K562 (cell line): ENCODE measurements around the gene ARID4B. TPM values are rescaled to one million over a fixed set of nuclear protein-coding genes. Genes with fewer than 3 reads are reported as not detected.

ENCODE experiments used
- CC2D1A ChIP-seq: fragments of 450-650 bp; IDR thresholded peaks from 2 replicates; pipeline ENCODE4 v1.6.1; 2017; ENCODE audit warnings: mild to moderate bottlenecking
- CEBPB ChIP-seq: fragments of 450-650 bp; IDR thresholded peaks from 2 replicates; pipeline ENCODE4 v1.6.1; 2016; ENCODE audit warnings: missing genetic modification characterization, missing compliant biosample characterization
- CREB5 ChIP-seq: fragments of 250-450 bp; sonication (Bioruptor Pico); IDR thresholded peaks from 2 replicates; pipeline ENCODE4 v1.5.0; 2020; ENCODE audit warnings: mild to moderate bottlenecking
- CTCF ChIP-seq, 3 experiments: IDR thresholded peaks in 2 of 3; conservative IDR thresholded peaks in 1 of 3; 2 replicates each; pipeline ENCODE4 v1.5.1; 2011 to 2012; ENCODE audit warnings: low read length in 3 of 3, mild to moderate bottlenecking in 3 of 3, control low read depth in 2 of 3, improper control_type of control experiment in 1 of 3, inconsistent platforms in 1 of 3, low read depth in 1 of 3, mixed read lengths in 1 of 3, moderate library complexity in 1 of 3; ENCODE audit not compliant: insufficient read depth in 2 of 3
- DEAF1 ChIP-seq: fragments of 450-650 bp; formaldehyde crosslinking; IDR thresholded peaks from 2 replicates; pipeline ENCODE4 v1.4.0; 2020; ENCODE audit warnings: mild to moderate bottlenecking, moderate library complexity
- E2F6 ChIP-seq, 2 experiments: IDR thresholded peaks; 2 replicates each; pipeline ENCODE4 v1.6.1; 2011; ENCODE audit warnings: borderline replicate concordance in 1 of 2, control low read depth in 1 of 2, low read depth in 1 of 2, low read length in 1 of 2, mild to moderate bottlenecking in 1 of 2, mixed read lengths in 1 of 2, moderate library complexity in 1 of 2; ENCODE audit not compliant: insufficient read depth in 1 of 2, insufficient read length in 1 of 2, poor library complexity in 1 of 2, severe bottlenecking in 1 of 2; ENCODE audit errors: extremely low read depth in 1 of 2
- ETV6 ChIP-seq, 3 experiments: fragments of 150-350 bp in 1 of 3; sonication (generic) in 1 of 3; formaldehyde crosslinking in 1 of 3; IDR thresholded peaks; 2 replicates each; pipeline versions ENCODE4 v1.6.1 to v1.8.0; 2014 to 2022; ENCODE audit warnings: borderline replicate concordance in 2 of 3, low read depth in 2 of 3, antibody characterized with exemption in 1 of 3, low read length in 1 of 3, mild to moderate bottlenecking in 1 of 3, missing genetic modification reagents in 1 of 3
- ILF3 ChIP-seq: fragments of 450-650 bp; IDR thresholded peaks from 2 replicates; pipeline ENCODE4 v1.6.1; 2018; ENCODE audit warnings: antibody characterized with exemption, mild to moderate bottlenecking, moderate library complexity, borderline replicate concordance
- KLF16 ChIP-seq: IDR thresholded peaks from 2 replicates; pipeline ENCODE4 v1.6.1; 2016; ENCODE audit warnings: antibody characterized with exemption
- MAFF ChIP-seq: IDR thresholded peaks from 2 replicates; pipeline ENCODE4 v1.6.1; 2012; ENCODE audit warnings: low read length, improper control_type of control experiment
- MAFK ChIP-seq: IDR thresholded peaks from 2 replicates; pipeline ENCODE4 v1.6.1; 2011; ENCODE audit warnings: low read length, improper control_type of control experiment
- MAZ ChIP-seq, 2 experiments: fragments of 450-650 bp in 1 of 2; sonication (generic) in 1 of 2; formaldehyde crosslinking; IDR thresholded peaks in 1 of 2; conservative IDR thresholded peaks in 1 of 2; 2 replicates each; pipeline versions ENCODE4 v1.4.0 to v1.5.0; 2020; ENCODE audit warnings: mild to moderate bottlenecking in 1 of 2, missing genetic modification reagents in 1 of 2
- SP2 ChIP-seq: IDR thresholded peaks from 2 replicates; pipeline ENCODE4 v1.6.1; 2011; ENCODE audit warnings: mild to moderate bottlenecking, low read depth, low read length, moderate library complexity; ENCODE audit not compliant: poor library complexity, severe bottlenecking; ENCODE audit errors: extremely low read depth
- TBL1XR1 ChIP-seq, 2 experiments: IDR thresholded peaks; 2 replicates each; pipeline ENCODE4 v1.6.1; 2012; ENCODE audit warnings: improper control_type of control experiment in 2 of 2, low read length in 2 of 2, mild to moderate bottlenecking in 1 of 2
- TFAP4 ChIP-seq: sonication (generic); formaldehyde crosslinking; IDR thresholded peaks from 2 replicates; pipeline ENCODE4 v1.8.0; 2022; ENCODE audit warnings: missing genetic modification reagents, mild to moderate bottlenecking, moderate library complexity, borderline replicate concordance
- TSC22D4 ChIP-seq: fragments of 450-650 bp; IDR thresholded peaks from 2 replicates; pipeline ENCODE4 v1.6.1; 2016; ENCODE audit warnings: missing genetic modification characterization, missing biosample characterization, control low read depth
- ZEB2 ChIP-seq: fragments of 450-650 bp; IDR thresholded peaks from 2 replicates; pipeline ENCODE4 v1.6.1; 2016
- ZNF384 ChIP-seq: IDR thresholded peaks from 2 replicates; pipeline ENCODE4 v1.6.1; 2012; ENCODE audit warnings: low read depth, low read length, improper control_type of control experiment
- polyA plus RNA-seq, 8 experiments: library from polyadenylated mRNA; depleted of rRNA in 4 of 8; stranded (reverse) in 5 of 8; unstranded in 3 of 8; fragments of >200 nt; fragmentation: Nextera tagmentation in 2 of 8; fragmentation: Illumina TruSeq in 1 of 8; extraction: Ambion mirVana in 2 of 8; extraction: Trizol in 1 of 8; gene quantifications; 2 replicates each; pipeline versions ENCODE4 v1.2.1 to v1.2.3, GENCODE V29; 2011 to 2014; ENCODE audit warnings: inconsistent platforms in 1 of 8, missing spikeins in 1 of 8
- total RNA-seq, 7 experiments: library from RNA; depleted of rRNA in 6 of 7; stranded (reverse); fragments of >200 nt in 6 of 7; fragmentation: Illumina TruSeq in 2 of 7; extraction: Trizol in 2 of 7; gene quantifications; 2 replicates each; pipeline versions ENCODE4 v1.2.1 to v1.2.3, GENCODE V29; 2011 to 2021; ENCODE audit warnings: low replicate concordance in 1 of 7

ARID4B gene
- total and polyA plus RNA-seq, 9 of the 15 experiments (the other 6 are each of a cell fraction or from before 2014, with no cell fraction given), result 8.4 to 38.9 (median 18.5) TPM

- peak; percentile 92 to 96 (median 93) for TF ChIP-seq CTCF (IDR thresholded peaks at IDR 0.05 in 2 of 3, conservative IDR thresholded peaks at IDR 0.05 in 1 of 3; ENCODE audit: insufficient read depth in 2 of 3, low read depth in 1 of 3, low read length in 3 of 3)
- TF ChIP-seq ILF3, result peak; percentile 69; the same call in 1 of the 2 replicates
- TF ChIP-seq E2F6 (IDR thresholded peaks at IDR 0.05; ENCODE audit: borderline replicate concordance in 1 of 2, extremely low read depth in 1 of 2, insufficient read depth in 1 of 2, insufficient read length in 1 of 2, low read depth in 1 of 2, low read length in 1 of 2, poor library complexity in 1 of 2, severe bottlenecking in 1 of 2), result no peak
- TF ChIP-seq CREB5 (CRISPR knock-in tag), result no peak
- TF ChIP-seq ZEB2, result no peak
- no peak for TF ChIP-seq SP2
- TF ChIP-seq MAFK, result no peak
- peak; percentile 65; the same call in 1 of the 2 replicates for TF ChIP-seq CC2D1A
- TF ChIP-seq TSC22D4, result no peak
- peak in 1 of 2 experiments; percentile 38; a peak in 1 of 4 replicates for TF ChIP-seq TBL1XR1 (IDR thresholded peaks at IDR 0.05; ENCODE audit: low read length in 2 of 2)
- TF ChIP-seq DEAF1 (CRISPR knock-in tag), result peak; percentile 85
- no peak for TF ChIP-seq ETV6 (IDR thresholded peaks at IDR 0.05; ENCODE audit: borderline replicate concordance in 1 of 2, low read depth in 2 of 2, low read length in 1 of 2)
- TF ChIP-seq ETV6 (CRISPR knock-in tag; IDR thresholded peaks at IDR 0.05; ENCODE audit: borderline replicate concordance), result no peak
- peak; percentile 71 for TF ChIP-seq KLF16
- TF ChIP-seq MAZ (CRISPR knock-in tag; conservative IDR thresholded peaks at IDR 0.05 in 1 of 2, IDR thresholded peaks at IDR 0.05 in 1 of 2), result peak in 1 of 2 experiments; percentile 51; a peak in 2 of 4 replicates
- TF ChIP-seq ZNF384, result peak; percentile 19; the same call in 1 of the 2 replicates
- TF ChIP-seq MAFF, result peak; percentile 2; the same call in 1 of the 2 replicates
- TF ChIP-seq CEBPB (tag), result peak; percentile 80
- TF ChIP-seq TFAP4, result peak; percentile 78
These were observed 74.6 kb downstream of the ARID4B start (continued) for GRCh38 chr1:235253219-235253962.
